Astrocyte (in vitro differentiated cells and primary cell): ENCODE results near the gene DUOX2. TPM values are rescaled to one million over a fixed set of nuclear protein-coding genes. Genes with fewer than 3 reads are reported as not detected.

Experiments used
- DNase-seq: peaks from one replicate; pipeline ENCODE4 v3.0.0-alpha.2; 2010; ENCODE audit warnings: low read depth
- FAIRE-seq: peaks from 2 replicates; lab custom pipeline; 2011; peaks lifted over from hg19 to GRCh38; lab: Jason Lieb, UNC
- H2AFZ ChIP-seq: 2 replicates; pipeline ENCODE4 v1.6.0; 2012; ENCODE audit warnings: low read depth, low read length, inconsistent platforms
- H3K27ac ChIP-seq: 2 replicates; pipeline ENCODE4 v1.5.1; 2011; ENCODE audit warnings: low read depth, low read length, inconsistent platforms
- H3K27me3 ChIP-seq: 2 replicates; pipeline ENCODE4 v1.6.0; 2011; ENCODE audit warnings: low read length, inconsistent platforms; ENCODE audit not compliant: insufficient read depth
- H3K36me3 ChIP-seq: 2 replicates; pipeline ENCODE4 v1.5.1; 2011; ENCODE audit warnings: low read length, inconsistent platforms; ENCODE audit not compliant: insufficient read depth
- H3K4me1 ChIP-seq: 2 replicates; pipeline ENCODE4 v1.5.1; 2011; ENCODE audit warnings: low read length, inconsistent platforms; ENCODE audit not compliant: insufficient read depth
- H3K4me2 ChIP-seq: 2 replicates; pipeline ENCODE4 v1.6.0; 2012; ENCODE audit warnings: low read length, inconsistent platforms
- H3K4me3 ChIP-seq: 2 replicates; pipeline ENCODE4 v1.5.1; 2011; ENCODE audit warnings: low read depth, mild to moderate bottlenecking, low read length, inconsistent platforms; ENCODE audit not compliant: insufficient read depth
- H3K79me2 ChIP-seq: 2 replicates; pipeline ENCODE4 v1.6.0; 2012; ENCODE audit warnings: mild to moderate bottlenecking, low read length, inconsistent platforms; ENCODE audit not compliant: insufficient read depth
- H3K9ac ChIP-seq: 2 replicates; pipeline ENCODE4 v1.6.0; 2012; ENCODE audit warnings: mild to moderate bottlenecking, low read length, inconsistent platforms
- H3K9me3 ChIP-seq: 2 replicates; pipeline ENCODE4 v1.5.1; 2012; ENCODE audit warnings: low read depth, mild to moderate bottlenecking, low read length, inconsistent platforms; ENCODE audit not compliant: insufficient read depth
- H4K20me1 ChIP-seq: 2 replicates; pipeline ENCODE4 v1.6.0; 2012; ENCODE audit warnings: low read length, inconsistent platforms; ENCODE audit not compliant: insufficient read depth
- H3K27ac Mint-ChIP-seq: one replicate; pipeline ENCODE4 v1.8.0; 2021; ENCODE audit warnings: mild to moderate bottlenecking, mixed read lengths; ENCODE audit not compliant: unreplicated experiment
- H3K27me3 Mint-ChIP-seq: one replicate; pipeline ENCODE4 v1.8.0; 2021; ENCODE audit warnings: low read depth, mixed read lengths; ENCODE audit not compliant: unreplicated experiment
- H3K36me3 Mint-ChIP-seq: one replicate; pipeline ENCODE4 v1.8.0; 2021; ENCODE audit warnings: low read depth, mixed read lengths; ENCODE audit not compliant: unreplicated experiment
- H3K4me1 Mint-ChIP-seq: one replicate; pipeline ENCODE4 v1.8.0; 2021; ENCODE audit warnings: low read depth, mixed read lengths; ENCODE audit not compliant: unreplicated experiment
- H3K4me3 Mint-ChIP-seq: one replicate; pipeline ENCODE4 v1.8.0; 2021; ENCODE audit warnings: mild to moderate bottlenecking, moderate library complexity, mixed read lengths; ENCODE audit not compliant: unreplicated experiment
- H3K9me3 Mint-ChIP-seq: one replicate; pipeline ENCODE4 v1.8.0; 2021; ENCODE audit warnings: mild to moderate bottlenecking, mixed read lengths; ENCODE audit not compliant: unreplicated experiment
- EZH2 ChIP-seq: IDR thresholded peaks from 2 replicates; pipeline ENCODE4 v1.6.1; 2012; ENCODE audit warnings: mild to moderate bottlenecking, low read length, inconsistent platforms; ENCODE audit not compliant: insufficient read depth
- total RNA-seq: library from RNA; stranded (reverse); gene quantifications from 2 replicates; pipeline ENCODE4 v1.2.1, GENCODE V29; 2021
- TF ChIP-seq, protein P1 (sequence below): IDR thresholded peaks from 2 replicates; pipeline ENCODE4 v1.5.1; 2011; ENCODE audit warnings: low read depth, mild to moderate bottlenecking, inconsistent platforms, low read length, moderate library complexity; ENCODE audit not compliant: insufficient read depth

Gene DUOX2
- total RNA-seq, 1 donor from 2014 or later: 0.14 TPM

DNA sequence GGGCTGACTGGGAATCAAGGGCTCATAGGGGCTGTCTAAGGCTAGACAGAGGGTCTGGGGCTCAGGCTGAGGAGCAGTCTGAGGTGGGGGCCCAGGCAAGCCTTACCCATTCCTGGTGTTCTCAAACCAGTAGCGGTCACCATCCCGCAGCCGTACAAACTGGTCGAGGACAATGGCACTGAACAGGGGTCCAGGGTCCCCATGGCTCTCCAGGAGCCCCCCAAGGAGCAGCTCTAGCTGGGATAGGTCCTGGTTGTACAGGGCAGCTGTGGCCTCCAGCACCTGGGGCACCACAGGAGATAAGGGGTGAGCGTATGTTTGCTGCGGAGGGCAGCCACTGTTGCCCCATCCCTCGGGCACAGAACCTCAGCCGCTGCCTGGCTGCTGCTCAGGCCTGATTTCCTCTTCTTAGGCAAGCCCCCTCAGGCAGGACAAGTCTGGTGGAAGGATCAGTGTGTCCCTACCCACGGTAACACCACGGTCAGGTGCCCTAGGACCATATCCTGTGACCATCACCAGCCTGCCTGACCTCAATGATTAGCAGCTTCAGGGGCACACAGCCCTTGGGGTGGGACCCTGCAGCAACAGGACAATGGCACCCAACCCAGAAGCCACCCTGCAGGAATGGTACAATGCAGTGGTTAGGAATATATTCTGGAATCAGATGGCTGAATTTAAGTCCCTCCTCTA, 5.9 kb downstream of the DUOX2 start:
- H3K79me2 ChIP-seq: no peaks in the 10 kb centered on the region
- H3K9me3 ChIP-seq: no peaks in the 10 kb centered on the region
- H3K27me3 ChIP-seq: peaks cover 44% of the 10 kb centered on the region
- Mint-ChIP-seq H3K4me1 (no peaks in the 10 kb centered on the region), H3K4me3 (no peak overlapping the region), H3K36me3 (no peaks in the 10 kb centered on the region), H3K27me3 (peaks cover 69% of the 10 kb centered on the region), H3K9me3 (peaks cover 6% of the 10 kb centered on the region), H3K27ac (no peak overlapping the region)
- no peaks in the 10 kb centered on the region for H3K4me1 ChIP-seq
- H3K4me3 ChIP-seq: no peak overlapping the region
- H3K36me3 ChIP-seq: no peaks in the 10 kb centered on the region
- TF ChIP-seq, protein P1, sequence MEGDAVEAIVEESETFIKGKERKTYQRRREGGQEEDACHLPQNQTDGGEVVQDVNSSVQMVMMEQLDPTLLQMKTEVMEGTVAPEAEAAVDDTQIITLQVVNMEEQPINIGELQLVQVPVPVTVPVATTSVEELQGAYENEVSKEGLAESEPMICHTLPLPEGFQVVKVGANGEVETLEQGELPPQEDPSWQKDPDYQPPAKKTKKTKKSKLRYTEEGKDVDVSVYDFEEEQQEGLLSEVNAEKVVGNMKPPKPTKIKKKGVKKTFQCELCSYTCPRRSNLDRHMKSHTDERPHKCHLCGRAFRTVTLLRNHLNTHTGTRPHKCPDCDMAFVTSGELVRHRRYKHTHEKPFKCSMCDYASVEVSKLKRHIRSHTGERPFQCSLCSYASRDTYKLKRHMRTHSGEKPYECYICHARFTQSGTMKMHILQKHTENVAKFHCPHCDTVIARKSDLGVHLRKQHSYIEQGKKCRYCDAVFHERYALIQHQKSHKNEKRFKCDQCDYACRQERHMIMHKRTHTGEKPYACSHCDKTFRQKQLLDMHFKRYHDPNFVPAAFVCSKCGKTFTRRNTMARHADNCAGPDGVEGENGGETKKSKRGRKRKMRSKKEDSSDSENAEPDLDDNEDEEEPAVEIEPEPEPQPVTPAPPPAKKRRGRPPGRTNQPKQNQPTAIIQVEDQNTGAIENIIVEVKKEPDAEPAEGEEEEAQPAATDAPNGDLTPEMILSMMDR: no peak
- DNase-seq (no peak), FAIRE-seq (no peak)
- no peaks in the 10 kb centered on the region for H4K20me1 ChIP-seq
- no peak overlapping the region for H3K27ac ChIP-seq
- H2AFZ ChIP-seq: no peak overlapping the region
- H3K4me2 ChIP-seq: no peak overlapping the region
- H3K9ac ChIP-seq: no peak overlapping the region

DNA sequence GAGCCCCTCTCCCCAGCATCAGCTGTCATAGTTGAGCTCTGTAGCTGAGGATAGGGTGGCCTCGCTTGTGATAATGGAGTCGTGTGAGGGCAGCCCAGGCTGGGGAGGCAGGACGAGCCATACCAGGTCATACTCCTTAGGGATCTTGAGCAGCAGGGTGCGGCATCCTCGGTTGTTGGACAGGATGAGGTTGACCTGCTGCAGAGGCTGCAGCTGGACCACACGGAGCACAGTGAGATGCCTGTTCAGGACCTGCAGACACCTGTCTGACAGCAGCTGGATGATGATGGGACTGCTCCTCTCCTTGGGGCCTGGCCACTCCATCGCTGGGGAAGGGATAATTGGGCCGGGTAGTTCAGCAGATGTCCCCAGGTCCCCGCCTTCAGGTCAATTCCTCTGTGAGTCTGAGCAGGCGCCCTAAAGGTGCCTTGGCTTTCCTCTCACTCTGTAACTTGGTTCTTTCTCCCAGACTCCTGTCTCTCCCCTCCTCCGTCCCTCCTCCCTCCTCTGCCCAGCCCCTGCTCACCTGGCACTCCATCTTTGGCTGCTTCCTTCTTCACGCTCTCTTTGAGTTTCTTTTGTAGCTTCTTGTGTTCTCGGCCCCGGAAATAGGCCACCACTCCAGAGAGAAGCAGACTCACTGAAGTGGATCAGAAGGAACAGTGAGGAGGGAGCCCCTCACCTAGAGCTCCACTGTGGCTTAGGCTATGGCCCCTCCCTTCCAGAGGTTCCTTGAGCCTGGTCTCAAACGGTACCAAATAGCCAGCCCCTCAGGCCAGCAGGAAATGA, 7.8 kb downstream of the DUOX2 start:
- no peaks in the 10 kb centered on the region for H3K36me3 Mint-ChIP-seq
- Histone ChIP-seq H3K4me3 (no peak overlapping the region), H2AFZ (no peak overlapping the region), H4K20me1 (no peaks in the 10 kb centered on the region), H3K9ac (no peak overlapping the region), H3K27me3 (peaks cover 32% of the 10 kb centered on the region), H3K36me3 (no peaks in the 10 kb centered on the region), H3K9me3 (no peaks in the 10 kb centered on the region), H3K79me2 (no peaks in the 10 kb centered on the region), H3K4me1 (no peaks in the 10 kb centered on the region), H3K4me2 (no peak overlapping the region), H3K27ac (no peak overlapping the region)
- TF ChIP-seq EZH2: no peak
- TF ChIP-seq, protein P1: no peak
- H3K27me3 Mint-ChIP-seq: peaks cover 68% of the 10 kb centered on the region
- H3K27ac Mint-ChIP-seq: no peak overlapping the region
- DNase-seq (no peak), FAIRE-seq (no peak)
- no peaks in the 10 kb centered on the region for H3K4me1 Mint-ChIP-seq
- H3K4me3 Mint-ChIP-seq: no peak overlapping the region
- H3K9me3 Mint-ChIP-seq: peaks cover 5% of the 10 kb centered on the region

GRCh38 chr15:45105586-45105985, 8.4 kb downstream of the DUOX2 start:
- H3K9me3 Mint-ChIP-seq: peaks cover 4% of the 10 kb centered on the region
- peaks cover 73% of the 10 kb centered on the region for H3K27me3 Mint-ChIP-seq

More at GRCh38 chr15:45105586-45105985, 8.4 kb downstream of the DUOX2 start:
- Histone ChIP-seq H3K27me3 (peaks cover 30% of the 10 kb centered on the region), H2AFZ (no peak overlapping the region), H3K27ac (no peak overlapping the region), H3K9ac (no peak overlapping the region), H4K20me1 (no peaks in the 10 kb centered on the region), H3K36me3 (no peaks in the 10 kb centered on the region), H3K4me1 (no peaks in the 10 kb centered on the region), H3K4me2 (no peak overlapping the region), H3K79me2 (no peaks in the 10 kb centered on the region), H3K9me3 (no peaks in the 10 kb centered on the region), H3K4me3 (no peak overlapping the region)
- H3K4me3 Mint-ChIP-seq: no peak overlapping the region
- H3K36me3 Mint-ChIP-seq: no peaks in the 10 kb centered on the region
- no peak overlapping the region for H3K27ac Mint-ChIP-seq
- DNase-seq: no peak
- H3K4me1 Mint-ChIP-seq: no peaks in the 10 kb centered on the region
- TF ChIP-seq, protein P1: no peak
- TF ChIP-seq EZH2: no peak
- FAIRE-seq: no peak
